Medulla oblongata (tissue), 1 donor: ENCODE measurements around the gene ACMSD.
A peak's percentile ranks its signal among the peaks of the same experiment; 100 is the strongest.
"Not testable (repeated sequence)": the region's sequence is repeated elsewhere in the genome, so short reads cannot be mapped to it uniquely, and the experiment has no call there.

Source experiments
- DNase-seq: peaks from one replicate; pipeline ENCODE4 v3.0.0-alpha.2; 2015; ENCODE audit errors: extremely low spot score

ACMSD gene

GRCh38 chr2:134905168-134905567 is 66.8 kb downstream of the ACMSD start:
- no peak for DNase-seq

DNA sequence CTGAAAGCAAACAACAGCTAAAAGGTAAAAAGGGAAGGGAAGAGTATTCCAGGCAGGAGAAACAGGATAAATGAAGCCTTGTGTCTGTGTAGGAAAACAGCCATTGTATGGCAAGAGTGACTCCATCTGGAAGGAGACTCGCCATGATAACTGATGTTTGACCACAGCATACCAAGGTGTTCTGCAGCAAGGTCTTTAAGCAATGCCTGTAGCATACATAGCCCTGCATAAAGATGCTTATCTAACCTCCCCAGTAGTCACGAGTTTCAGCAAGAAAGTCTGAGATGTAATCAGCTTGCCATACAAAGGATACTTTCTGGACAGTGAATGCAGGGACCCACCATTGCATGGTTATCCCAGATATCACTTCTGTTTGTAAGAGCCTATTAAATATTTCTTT is 68.3 kb downstream of the ACMSD start:
- no peak for DNase-seq

DNA sequence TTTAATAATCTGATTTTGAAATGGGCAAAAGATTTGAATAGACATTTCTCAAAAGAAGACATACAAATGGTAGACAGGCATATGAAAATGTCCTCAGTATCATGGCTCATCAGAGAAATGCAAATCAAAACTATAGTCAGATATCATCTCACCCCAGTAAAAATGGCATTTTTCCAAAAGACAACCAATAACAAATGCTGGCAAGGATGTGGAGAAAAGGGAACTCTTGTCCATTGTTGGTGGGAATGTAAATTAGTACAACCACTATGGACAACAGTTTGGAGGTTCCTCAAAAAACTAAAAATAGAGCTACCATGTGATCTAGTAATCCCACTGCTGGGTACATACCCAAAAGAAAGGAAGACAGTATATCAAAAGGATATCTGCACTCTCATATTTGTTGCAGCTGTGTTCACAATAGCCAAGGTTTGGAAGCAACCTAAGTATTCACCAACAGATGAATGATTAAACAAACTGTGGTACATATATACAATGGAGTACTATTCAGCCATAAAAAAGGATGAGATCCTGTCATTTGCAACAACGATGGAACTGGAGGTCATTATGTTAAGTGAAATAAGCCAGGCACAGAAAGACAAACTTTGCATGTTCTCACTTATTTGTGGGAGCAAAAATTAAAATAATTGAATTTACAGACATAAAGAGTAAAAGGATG is 69.2 kb downstream of the ACMSD start:
- DNase-seq: not testable (repeated sequence)

- DNase-seq: no peak
Observed at GRCh38 chr2:134910763-134911399, 72.5 kb downstream of the ACMSD start.

DNA sequence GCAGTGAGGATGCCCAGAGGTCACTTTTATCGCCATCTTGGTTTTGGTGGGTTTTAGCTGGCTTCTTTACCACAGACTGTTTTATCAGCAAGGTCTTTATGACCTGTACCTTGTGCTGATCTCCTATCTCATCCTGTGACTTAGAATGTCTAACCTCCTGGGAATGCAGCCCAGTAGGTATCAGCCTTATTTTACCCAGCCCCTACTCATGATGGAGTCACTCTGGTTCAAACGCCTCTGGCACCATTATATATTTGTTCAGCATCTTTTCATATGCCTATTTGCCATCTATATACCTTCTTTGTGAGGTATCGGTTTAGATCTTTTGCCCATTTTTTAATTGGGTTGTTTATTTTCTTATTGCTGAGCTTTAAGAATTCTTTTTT is 73.0 kb downstream of the ACMSD start:
- no peak for DNase-seq

GRCh38 chr2:134912361-134912760 is 73.9 kb downstream of the ACMSD start:
- DNase-seq: no peak

DNA sequence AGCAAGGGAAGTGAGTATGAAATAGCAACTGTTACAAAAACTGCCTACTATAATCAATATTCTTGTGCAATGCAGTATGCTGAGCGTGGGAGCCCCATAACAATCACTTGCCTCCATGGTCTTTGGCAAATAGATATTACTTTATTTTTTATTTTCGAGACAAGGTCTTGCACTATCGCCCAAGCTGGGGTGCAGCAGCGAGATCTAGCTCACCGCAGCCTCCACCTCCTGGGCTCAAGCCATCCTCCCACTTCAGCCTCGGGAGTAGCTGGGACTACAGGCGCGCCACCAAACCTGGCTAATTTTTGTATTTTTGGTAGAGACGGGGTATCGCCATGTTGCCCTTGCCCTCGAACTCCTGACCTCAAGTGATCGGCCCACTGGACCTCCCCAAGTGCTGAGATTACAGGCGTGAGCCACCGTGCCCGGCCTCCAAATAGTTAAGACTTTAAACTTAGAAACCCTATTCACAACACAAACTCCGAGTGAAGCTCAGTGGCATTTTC is 79.0 kb downstream of the ACMSD start:
- no peak for DNase-seq

DNA sequence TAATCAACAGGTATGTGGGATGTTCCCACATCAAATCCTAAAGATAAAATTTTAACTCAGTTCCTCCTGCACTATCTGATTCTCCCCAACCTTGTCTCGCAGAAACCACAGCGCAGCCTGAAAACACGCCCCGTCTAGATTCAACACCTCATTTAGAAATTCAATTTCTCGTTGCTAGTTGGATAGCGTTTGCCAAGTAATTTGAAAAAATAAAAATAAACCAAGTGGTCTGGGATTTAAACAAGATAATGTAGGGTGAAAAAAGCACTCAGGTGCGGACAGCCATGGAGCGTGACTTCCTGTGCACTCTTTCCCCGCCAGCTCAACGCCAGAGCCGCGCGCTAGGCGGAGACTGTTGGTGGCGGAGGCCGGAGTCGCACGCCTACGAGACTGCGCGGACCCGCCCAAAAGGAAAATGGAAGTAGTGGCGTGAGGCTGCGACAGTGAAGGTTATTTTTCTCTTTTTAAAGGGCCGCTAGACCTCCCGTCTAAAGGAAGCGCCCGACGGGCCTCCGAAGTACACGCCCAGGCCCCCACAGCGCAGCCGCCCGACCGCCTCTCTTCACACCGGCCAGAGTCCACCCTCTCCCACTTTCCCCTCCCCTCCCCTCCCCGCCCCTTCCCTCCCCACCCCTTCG is 79.6 kb downstream of the ACMSD start:
- DNase-seq: no peak

- DNase-seq: peak; percentile 99
Observed at GRCh38 chr2:134918526-134919340, 80.3 kb downstream of the ACMSD start, which contains the start of gene CCNT2. Gene CCNT2, plus strand, starts transcription at chr2:134918822. Its CDS starts 33 bp downstream, at chr2:134918855.

- DNase-seq: no peak
Observed at GRCh38 chr2:134919341-134920210, 81.2 kb downstream of the ACMSD start.

GRCh38 chr2:134924912-134925311 is 86.5 kb downstream of the ACMSD start:
- DNase-seq: no peak

DNA sequence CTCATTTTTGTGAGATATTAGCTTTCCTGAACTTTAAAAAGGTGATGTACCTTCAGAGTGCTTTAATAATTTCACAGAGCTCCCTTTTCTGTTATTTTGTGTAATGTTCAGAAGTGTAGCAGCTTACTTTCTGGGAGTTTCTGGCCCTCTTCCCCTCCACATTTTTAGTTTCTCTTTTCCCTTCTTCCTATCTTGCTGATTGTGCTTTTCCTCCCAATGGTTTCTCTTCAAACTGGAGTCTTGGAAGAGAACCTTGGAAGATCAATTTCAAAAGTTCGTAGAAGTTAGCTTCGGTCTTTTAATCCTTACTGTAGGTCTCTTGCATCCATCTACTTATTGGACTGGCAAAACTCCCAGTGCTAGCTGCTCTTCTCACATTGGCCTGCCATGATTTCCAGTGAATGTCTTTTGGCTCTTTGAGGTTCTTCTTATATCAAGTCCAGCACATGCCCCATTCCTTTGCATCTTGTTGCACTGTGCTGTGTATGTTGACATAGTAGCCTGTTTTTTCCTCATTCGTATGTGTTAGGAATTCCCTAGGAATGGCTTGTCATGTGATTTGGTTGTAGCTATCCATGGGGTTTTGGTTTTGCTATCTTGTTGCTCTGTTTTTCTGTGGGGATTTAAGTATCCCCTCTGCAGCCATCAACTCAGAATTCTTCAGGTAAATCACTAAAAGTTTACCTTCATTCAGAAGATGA is 88.0 kb downstream of the ACMSD start:
- DNase-seq: no peak

- DNase-seq: no peak
Observed at GRCh38 chr2:134927195-134927594, 88.8 kb downstream of the ACMSD start.

- no peak for DNase-seq
Observed at GRCh38 chr2:134932864-134933526, 94.6 kb downstream of the ACMSD start.

DNA sequence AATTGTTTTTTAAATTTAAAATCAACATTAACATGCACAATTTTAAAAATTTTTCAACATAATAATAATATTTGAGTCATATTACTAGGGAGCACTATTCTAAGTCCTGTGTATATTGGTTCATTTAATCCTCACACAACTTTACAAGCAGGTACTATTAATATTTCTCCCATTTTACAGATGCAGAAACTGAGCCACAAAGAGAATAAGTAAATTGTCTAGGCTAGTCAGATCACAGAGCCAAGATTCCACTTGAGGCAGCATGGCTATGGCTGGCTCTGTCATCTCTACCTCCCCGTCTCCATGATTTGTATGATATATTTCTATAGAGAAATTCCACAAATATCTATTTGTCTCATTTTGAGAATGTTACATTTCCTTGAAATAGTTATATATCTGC is 95.3 kb downstream of the ACMSD start:
- DNase-seq: no peak

DNA sequence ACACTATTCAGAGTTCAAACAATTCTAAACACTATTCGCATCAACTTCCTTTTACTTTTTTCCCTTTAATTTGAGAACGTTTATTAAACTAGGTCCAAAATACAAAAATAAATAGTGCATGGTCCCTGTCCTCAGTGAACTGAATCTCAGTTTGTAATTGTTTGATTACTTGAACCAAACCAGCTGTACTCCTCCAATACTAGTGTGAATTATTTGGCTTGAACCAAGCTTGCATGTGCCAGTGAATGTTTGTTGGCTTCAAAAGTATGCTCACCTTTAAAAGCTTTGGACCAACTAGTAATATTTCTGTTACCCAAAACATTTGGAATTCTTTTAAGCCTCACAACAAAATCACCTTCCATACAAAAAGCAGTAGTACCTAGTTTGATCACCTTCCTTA is 95.7 kb downstream of the ACMSD start:
- no peak for DNase-seq

DNA sequence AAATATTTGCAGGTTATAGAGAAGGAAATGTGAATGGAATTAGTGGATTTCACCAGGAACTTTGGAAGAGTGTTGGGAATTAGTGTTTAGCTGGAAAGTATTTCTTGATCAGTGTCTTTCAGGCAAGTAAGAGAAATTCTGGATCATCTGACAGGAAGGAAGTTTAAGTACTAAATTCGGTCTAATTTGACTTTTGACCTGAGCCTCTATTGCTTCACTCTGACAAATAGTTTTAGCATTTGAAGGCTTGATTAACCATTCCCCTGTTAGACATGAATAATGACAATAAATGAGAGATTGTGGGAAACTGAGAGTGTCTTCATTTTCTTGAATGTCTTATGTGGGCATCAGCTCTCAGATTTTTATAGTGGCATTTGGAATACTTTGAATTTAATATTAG is 96.2 kb downstream of the ACMSD start:
- DNase-seq: no peak

DNA sequence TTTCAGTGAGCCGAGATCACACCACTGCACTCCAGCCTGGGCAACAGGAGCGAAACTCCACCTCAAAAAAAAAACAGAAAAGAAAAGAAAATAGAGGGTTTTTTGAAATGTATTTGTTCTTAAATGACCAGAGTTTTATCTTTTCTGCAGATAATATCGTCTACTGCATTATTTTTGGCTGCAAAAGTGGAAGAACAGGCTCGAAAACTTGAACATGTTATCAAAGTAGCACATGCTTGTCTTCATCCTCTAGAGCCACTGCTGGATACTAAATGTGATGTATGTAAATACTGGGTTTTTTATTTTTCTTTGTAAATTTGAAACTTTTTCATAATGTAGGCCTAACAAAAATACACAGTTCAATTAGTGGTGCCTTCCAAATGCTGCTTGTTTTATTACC is 98.3 kb downstream of the ACMSD start:
- DNase-seq: no peak

- DNase-seq: peak; percentile 14
Observed at GRCh38 chr2:134943540-134943939, 105.1 kb downstream of the ACMSD start.

GRCh38 chr2:134944975-134945374 is 106.6 kb downstream of the ACMSD start:
- DNase-seq: no peak
